ENCODE results near the gene CCDC77.
A peak's percentile ranks its signal among the peaks of the same experiment; 100 is the strongest.
"Not testable (repeated sequence)": the region's sequence is repeated elsewhere in the genome, so short reads cannot be mapped to it uniquely, and the experiment has no call there.

The CCDC77 gene

DNA sequence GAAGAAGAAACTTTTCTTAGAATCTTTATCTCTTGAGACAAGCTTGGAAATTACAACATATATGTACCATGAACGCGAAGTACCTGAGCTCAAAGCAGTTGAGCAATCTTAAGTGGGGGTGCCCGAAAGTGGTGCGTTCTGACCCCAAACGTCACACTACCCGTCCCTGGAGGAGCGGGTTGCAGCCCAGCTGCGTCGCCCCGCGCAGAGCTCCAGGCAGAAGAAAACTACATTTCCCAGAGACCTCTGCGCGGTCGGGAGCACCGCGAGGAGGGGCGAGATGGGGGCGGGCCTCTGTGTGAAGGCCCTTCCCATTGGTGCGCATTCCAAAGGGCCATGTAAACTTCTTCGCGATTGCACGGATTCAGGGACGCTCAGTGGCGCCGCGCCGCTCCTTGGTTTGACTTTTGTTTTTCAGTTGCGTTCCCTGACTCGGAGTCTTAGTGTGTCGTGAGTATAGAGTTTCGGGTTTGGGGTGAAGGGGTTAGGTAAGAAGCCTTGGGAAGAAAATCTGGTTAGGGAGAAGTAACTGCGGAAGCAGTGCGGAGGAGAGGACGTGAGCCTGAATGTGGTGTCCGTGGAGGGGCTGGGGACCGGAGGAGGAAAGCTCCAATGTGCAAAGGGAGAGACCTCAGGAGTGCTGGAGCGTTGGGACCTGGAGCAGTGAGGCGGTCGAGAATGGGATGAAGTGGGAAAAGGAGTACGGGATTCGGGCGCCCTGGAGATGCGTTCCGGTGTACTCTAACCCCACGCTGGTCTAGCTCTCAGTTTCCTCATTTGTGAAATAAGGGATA lies at the start of gene CCDC77:
CCDC77 (plus strand) TSS at position 410 of the 794 bp plus-strand sequence. CDS start 7,740 bp downstream, outside the sequence.
- peak; percentile 95 for DNase-seq (ENCODE audit: low spot score)

DNA sequence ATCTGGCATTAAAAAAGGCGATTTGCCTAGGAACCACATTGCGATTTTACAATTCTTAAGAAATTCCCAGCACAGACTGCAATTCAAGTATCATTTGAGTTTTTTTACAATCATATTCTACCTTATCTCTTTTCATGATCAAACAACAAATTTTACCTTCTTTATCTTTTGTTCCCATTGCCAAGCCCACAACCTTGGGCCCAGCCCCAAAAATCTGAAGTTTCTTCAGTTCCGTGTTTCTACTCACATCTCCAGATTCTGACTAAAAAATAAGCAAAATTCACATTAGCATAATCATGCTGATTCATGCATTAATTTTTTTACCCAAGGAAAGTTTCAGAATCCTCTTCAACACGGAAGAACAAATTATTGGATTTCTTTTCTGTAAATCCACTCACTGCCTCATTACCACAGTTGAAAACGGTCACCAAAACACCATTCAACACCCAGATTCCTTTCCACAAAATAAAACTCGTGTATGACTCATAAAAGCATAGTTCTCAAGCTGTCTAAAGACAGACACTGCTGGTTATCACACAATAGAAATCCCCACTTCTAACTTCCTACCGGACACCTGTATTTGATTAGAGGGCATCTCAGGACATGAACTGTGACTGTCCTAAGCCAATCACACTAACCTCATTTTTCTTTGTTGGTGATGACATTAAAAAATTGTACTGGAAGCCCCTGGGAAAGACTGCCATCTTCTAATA lies 45.0 kb upstream of the CCDC77 start:
- DNase-seq (ENCODE audit: low spot score): no peak

DNA sequence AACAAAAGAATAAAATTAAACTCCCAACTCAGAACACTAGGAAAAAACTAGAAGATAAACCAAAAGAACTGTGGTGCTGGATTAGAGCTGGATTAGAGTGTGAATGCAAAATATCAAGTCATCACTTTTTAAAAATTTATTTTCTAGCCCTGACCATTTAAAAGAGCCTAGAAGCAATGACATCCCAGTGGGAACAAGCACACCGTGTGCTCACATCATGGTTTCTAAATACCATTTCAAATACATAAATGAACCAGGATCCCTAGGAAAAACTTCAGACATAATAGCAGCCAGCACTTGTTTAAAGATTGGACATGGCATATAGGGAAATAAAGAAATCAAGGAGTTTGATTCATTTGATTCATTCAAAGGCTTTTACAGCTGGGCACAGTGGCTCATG lies 42.4 kb upstream of the CCDC77 start:
- DNase-seq (ENCODE audit: low spot score): no peak

DNA sequence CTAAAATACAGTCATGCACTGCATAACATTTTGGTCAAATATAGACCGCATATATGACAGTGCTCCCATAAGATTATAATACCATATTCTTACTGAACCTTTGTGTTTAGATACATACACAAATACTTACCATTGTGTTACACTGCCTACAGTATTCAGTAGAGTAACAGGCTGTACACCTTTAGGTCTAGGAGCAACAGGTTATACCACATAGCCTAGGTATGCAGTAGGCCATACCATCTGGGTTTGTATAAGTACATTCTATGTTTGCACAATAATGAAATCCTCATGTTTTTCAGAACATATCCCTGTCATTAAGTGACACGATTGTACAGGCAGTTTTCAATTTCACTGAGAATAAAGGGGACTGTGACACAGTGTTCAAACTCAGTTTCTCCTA lies 34.6 kb upstream of the CCDC77 start:
- no peak for DNase-seq (ENCODE audit: low spot score)

DNA sequence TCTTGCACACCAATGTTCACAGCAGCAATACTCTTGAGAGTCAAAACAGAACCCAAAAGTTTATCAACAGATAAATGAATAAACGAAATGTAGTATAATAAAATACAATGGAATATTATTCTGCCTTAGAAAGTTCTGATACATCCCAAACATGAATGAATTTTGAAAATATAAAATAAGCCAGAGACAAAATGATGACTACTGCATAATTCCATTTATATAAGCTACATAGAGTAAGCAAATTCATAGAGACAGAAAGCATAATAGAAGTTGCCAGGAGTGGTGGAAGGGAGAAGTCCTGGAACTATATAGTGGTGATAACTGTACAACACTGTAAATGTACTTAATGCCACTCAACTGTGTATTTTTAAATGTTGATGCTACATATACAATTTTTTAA lies 33.5 kb upstream of the CCDC77 start:
- DNase-seq (ENCODE audit: low spot score): no peak

DNA sequence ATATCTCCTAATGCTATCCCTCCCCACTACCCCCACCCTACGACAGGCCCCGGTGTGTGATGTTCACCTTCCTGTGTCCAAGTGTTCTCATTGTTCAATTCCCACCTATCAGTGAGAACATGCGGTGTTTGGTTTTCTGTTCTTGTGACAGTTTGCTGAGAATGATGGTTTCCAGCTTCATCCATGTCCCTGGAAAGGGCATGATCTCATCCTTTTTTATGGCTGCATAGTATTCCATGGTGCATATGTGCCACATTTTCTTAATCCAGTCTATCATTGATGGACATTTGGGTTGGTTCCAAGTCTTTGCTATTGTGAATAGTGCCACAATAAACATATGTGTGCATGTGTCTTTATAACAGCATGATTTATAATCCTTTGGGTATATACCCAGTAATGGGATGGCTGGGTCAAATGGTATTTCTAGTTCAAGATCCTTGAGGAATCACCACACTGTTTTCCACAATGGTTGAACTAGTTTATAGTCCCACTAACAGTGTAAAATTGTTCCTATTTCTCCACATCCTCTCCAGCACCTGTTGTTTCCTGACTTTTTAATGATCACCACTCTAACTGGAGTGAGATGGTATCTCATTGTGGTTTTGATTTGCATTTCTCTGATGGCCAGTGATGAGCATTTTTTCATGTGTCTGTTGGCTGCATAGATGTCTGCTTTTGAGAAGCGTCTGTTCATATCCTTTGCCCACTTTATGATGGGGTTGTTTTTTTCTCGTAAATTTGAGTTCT lies 30.5 kb upstream of the CCDC77 start:
- DNase-seq (ENCODE audit: low spot score): not testable (repeated sequence)

DNA sequence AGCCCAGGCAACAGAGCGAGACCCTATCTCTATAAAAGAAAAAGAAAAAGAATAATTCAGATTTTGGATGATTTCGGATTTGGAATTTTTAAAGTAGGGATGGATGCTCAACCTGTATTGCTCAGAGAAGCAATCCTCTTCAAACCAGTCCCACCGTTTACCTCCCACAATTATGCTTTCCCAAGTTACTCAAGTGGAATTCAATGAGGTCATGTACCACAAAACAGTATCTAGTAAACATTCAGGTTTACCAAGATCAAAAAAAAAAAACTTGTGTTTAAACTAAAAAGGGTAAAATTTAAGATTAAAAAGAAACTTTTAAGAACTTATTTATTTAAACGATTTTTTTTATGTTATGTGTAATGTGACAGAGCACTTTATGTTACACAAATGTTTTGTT lies 14.8 kb upstream of the CCDC77 start:
- DNase-seq (ENCODE audit: low spot score): no peak

DNA sequence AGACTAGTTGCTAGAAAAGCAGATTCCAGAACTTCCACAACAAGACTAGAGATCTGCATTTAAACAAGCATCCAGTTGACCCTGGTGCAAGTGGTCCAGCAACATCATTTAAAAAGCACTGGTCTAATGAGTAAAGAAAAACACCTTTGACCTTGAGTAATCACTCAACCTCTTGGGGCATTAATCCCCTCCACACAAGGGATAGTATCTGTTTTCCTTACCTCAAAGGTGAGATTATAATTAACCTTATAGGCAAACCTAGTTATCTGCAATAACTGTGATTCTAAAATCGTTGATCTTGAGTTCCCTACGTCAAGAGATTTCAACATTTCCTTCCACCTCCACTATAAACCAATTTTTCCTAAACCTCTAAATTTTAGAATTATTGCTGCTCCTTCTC lies 13.4 kb upstream of the CCDC77 start:
- DNase-seq (ENCODE audit: low spot score): no peak

DNA sequence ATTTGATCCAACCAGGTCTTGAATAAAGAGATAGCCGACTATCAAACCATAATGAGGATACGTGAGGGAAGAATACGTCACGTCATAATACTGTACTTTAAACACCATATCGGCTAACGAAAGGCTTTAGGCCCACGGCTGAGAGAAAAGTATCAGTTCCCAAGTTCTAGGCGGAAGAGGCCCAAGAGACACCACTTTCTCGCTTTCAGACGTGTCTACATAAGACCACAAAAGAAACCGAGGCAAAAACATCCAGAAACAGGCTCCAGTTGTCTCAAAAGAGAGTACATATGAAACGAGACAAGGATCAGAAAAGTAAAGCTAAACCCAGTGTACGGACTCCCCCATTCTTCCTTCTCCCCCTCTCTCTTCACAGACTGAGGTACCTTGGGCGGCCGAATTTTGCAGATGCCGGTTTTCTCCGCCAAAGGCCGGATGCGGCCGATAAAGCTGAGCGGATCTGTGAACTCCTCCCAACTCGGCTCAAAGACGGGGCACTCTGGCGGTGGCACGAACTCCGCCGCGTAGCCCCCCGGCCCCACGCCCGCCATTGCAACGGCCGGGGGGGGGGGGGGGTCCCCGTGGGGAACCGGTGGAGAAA lies 12.8 kb upstream of the CCDC77 start:
- peak; percentile 39 for DNase-seq (ENCODE audit: low spot score)

DNA sequence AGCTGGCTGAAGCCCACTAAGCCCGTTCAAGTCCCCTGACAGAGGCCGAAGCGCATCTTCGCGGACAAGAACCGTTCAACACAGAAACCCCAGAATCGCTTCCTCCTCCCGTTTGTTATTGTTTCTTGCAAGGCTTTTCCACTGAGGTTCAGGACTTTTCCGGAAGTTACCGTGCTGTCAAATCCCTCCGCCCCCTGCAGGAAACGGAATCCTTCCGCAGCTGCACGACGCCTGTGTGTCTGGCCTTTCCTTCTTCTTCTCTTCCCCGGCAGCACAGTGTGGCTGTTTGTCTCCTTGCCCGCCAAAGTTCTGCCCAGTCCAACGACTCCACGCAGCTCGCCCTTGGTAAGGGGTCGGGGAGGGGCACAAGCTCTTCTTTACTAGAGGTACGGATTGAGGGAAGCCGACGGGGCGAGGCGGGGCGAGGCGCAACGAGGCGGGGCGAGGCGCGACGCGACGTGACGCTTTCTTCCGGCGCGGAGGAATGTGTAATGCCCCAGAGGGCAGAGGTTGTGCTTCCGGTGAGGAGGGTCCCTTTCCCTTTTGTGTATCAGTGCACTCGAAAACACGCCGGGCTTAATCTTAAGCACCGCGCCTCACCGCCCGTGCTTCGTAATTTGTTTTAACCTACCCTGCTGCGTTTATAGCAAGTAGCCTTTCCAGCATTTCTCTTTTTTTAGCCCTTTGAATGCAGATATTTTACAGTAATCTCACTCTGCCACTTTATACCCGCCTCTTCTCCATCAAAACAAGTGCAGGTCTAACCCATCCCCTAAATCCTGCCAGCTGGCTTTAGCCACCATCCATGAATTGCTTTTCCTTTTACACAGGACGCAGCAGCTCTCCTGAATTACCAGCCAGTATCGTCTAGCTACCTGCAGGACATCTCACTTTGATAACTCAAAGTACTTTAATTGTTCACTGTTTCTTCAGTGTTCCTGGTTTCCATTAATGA lies 12.0 kb upstream of the CCDC77 start, which contains the start of gene KDM5A:
KDM5A (minus strand) TSS at position 179 of the 955 bp plus-strand sequence. CDS start 229 bp downstream, outside the sequence.
- DNase-seq (ENCODE audit: low spot score): peak; percentile 92

DNA sequence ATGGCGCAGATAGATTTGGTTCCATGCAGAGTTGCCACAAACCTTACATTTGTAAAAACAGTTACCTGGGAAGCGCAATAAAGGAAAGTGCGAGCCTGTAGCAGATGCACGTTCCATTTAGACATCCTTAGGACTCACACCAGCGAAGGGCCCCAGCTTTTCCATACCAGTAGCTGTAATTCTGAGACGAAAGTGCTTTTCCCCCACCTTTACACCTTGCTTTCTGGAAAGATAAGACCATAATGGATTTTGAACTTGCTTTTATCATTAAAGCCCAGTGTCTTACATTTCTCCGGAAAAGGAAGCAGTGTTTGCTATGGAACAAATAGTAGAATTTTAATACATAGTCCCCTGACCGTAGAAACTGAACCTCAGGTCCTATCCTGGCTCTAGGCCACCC lies 616 bp upstream of the CCDC77 start:
- no peak for DNase-seq (ENCODE audit: low spot score)

DNA sequence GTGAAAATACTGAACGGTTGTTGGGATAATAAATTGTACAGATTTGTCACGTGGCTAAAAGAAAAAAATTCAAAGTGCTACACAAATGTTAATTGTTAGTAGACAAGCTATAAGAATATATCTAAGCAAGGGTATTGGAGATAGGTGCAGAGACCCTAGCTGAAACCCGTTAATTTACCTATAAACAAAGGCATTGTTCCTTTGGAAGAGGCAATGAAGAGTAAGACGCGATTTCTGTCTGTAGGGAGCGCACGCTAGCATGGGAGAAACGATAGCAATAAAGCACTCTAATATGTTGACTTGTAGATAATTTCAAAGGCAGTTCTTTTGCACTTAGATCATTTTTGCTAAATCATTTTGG lies 565 bp downstream of the CCDC77 start:
- DNase-seq (ENCODE audit: low spot score): no peak

DNA sequence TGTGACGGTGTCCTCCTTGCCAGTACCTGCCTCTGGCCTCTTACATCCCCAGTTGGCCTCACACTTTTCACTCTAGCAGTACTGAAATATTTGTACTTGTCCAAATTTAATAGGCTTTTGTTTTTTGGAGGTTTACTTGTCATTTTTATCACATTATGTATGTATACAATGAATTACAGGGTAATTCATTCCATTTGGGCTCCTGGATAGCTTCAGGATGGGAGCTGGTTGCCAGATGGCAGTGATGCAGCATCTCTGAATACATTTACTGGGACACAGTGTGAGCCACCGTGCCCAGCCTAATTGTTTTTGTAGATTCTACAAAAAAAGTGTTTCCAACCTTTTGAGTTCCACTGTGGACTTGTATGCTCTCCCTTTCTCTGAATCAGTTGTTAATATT lies 13.4 kb downstream of the CCDC77 start:
- no peak for DNase-seq (ENCODE audit: low spot score)

DNA sequence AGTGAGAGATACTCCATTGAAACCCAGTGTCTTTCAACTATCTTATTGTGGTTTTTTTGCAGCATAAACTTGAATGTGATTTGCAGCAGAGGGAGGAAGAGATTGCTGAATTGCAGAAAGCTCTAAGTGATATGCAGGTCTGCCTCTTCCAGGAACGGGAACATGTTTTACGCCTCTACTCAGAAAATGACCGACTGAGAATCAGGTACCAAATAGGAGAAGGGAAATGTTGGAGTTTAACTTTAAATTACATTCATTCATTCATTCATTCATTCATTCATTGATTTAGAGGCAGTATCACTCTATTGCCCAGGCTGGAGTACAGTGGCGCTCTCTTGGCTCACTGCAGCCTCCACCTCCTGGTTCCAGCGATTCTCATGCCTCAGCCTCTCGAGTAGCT lies 17.0 kb downstream of the CCDC77 start:
- no peak for DNase-seq (ENCODE audit: low spot score)

DNA sequence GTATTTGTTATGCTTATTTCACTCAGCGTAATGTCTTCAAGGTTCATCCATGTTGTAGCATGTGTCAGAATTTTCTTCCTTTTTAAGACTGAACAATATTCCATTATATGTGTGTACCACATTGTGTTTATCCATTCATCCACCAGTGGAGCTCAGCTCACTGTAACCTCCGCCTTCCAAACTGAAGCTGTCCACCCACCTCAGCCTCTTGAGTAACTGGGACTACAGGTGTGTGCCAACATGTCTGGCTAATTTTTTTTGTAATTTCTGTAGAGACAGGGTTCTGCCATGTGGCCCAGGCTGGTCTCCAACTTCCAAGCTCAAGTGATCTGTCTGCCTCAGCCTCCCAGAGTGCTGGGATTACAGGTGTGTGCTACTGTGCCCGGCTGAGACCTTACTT lies 21.1 kb downstream of the CCDC77 start:
- no peak for DNase-seq (ENCODE audit: low spot score)

DNA sequence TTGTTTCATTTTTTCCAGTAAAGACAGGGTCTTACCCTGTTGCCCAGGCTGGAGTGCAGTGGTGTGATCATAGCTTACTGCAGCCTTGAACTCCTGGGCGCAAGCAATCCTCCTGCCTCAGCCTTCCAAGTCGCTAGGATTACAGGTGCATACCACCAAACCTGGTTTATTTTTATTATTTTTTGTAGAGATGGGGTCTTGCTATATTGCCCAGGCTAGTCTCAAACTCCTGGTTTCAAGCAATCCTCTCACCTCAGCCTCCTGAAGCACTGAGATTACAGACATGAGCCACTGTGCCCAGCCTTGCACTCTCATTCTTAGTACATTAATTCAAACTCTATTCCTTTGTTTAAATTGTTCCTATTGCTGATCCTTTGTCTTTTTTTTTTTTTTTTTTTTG lies 34.3 kb downstream of the CCDC77 start:
- DNase-seq (ENCODE audit: low spot score): not testable (repeated sequence)

DNA sequence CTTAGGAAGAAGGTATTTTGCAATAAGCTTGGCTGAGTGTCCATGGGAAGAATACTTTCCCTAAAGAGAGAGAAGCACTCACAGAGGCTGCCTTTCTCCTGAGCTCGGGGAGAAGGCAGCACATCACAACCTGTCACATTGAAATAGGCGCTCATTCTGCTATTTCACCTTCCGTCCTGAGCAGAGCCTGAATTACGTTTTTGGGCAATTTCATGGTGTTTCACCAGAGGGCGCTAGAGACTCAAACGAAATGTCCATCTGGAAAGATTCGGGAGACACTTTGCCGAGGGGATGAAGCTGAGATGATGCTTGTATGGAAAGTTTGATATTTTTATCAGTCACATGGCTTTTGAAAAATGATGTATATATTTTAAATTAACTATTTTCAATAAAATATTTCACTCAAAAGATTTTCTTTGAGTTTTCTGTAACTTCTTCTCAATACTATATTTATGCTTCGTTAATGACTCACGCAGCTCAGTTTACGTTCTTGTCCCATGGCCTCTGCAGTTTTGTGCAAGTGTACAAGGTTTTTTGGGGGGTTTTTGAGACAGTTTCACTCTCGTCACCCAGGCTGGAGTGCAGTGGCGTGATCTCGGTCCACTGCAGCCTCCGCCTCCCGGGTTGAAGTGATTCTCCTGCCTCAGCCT lies 40.9 kb downstream of the CCDC77 start:
- DNase-seq (ENCODE audit: low spot score): peak; percentile 56

DNA sequence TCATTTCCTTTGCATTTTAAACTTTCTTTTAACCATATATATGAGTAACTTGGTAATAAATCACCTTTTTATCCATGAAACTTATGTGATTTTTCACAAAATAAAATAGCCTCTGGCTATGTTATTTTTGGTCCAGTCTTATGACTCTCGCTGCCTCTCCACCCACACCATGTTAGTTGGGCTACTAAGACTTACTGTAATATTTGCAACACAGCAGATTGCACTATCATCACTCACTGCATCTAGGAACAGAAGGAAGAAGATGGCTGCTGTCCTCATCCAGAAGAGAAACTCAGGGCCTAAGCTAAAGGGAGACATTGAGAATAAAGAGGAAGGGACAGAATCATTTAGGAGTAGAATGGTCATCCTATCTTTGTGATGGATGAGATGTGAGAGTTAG lies 45.7 kb downstream of the CCDC77 start:
- DNase-seq (ENCODE audit: low spot score): no peak

DNA sequence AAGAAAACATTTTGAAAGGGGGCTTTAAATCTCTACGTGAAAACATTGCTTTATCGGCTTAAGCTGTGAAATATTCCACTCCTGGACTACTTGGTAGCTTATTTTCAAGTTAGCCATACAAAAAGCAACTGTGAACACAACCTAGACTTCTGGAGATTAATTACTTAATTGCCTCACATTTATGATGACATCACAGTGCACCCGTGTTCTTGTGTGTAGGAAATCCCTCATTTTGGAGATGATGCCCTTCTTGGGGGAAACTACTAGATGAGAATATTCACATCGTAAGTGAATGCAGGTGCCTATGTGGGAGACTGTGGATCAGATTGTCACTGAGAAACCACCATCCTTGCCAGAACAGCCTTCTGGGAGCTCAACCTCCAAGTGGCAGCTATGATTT lies 47.8 kb downstream of the CCDC77 start:
- DNase-seq (ENCODE audit: low spot score): no peak

DNA sequence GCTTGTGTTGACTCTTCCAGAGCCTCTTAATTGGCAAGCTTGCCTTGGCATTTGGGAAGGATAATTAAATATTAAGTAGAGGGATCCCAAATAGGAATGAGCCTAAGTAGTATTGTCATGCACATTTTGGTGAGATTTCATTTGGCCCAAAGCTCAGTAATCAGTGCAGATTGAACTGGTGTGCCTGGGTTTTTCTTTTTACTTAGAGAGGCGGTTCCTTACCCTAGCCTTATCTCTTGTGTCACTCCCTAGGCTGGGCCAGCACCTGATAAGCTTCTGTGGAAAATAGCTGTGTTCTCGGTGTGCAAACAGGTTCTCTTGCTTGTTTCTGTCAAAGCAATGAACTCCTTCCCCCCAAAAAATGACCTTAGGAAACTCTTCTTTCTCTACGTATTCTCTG lies 49.0 kb downstream of the CCDC77 start:
- no peak for DNase-seq (ENCODE audit: low spot score)
